Ovary (tissue), 9 donors: ENCODE data around the gene C16orf54. TPM values are rescaled to one million over a fixed set of nuclear protein-coding genes. Genes with fewer than 3 reads are reported as not detected.
"Not testable (repeated sequence)": the region's sequence is repeated elsewhere in the genome, so short reads cannot be mapped to it uniquely, and the experiment has no call there.

Experiments
- DNase-seq, 5 donors: peaks; one replicate each; pipeline ENCODE4 v3.0.0-alpha.2; 2019 to 2020
- H3K27ac ChIP-seq, 2 donors: fragments of 200-600 bp; one replicate each; pipeline versions ENCODE4 v1.5.1 to v1.8.0; 2019 to 2022
- H3K27me3 ChIP-seq: fragments of 200-600 bp; one replicate; pipeline ENCODE4 v1.8.0; 2022
- H3K36me3 ChIP-seq: fragments of 200-600 bp; sonication (generic); one replicate; pipeline ENCODE4 v1.5.1; 2019
- H3K4me1 ChIP-seq: one replicate; pipeline ENCODE4 v1.8.1; 2013; ENCODE audit warnings: mild to moderate bottlenecking, moderate library complexity; ENCODE audit not compliant: insufficient read depth
- H3K4me3 ChIP-seq: fragments of 200-600 bp; sonication (generic); one replicate; pipeline ENCODE4 v1.5.1; 2017
- H3K9me3 ChIP-seq, 2 donors: fragments of 200-600 bp in 1 of 2; sonication (generic) in 1 of 2; one replicate each; pipeline versions ENCODE4 v1.5.1 to v1.8.1; 2013 to 2019; ENCODE audit warnings: mild to moderate bottlenecking in 1 of 2, moderate library complexity in 1 of 2
- EP300 ChIP-seq: sonication (generic); formaldehyde crosslinking; IDR thresholded peaks from one replicate; pipeline ENCODE4 v1.6.1; 2017; ENCODE audit warnings: antibody characterized with exemption
- POLR2A ChIP-seq: fragments of 450-650 bp; IDR thresholded peaks from one replicate; pipeline ENCODE4 v1.6.1; 2017; ENCODE audit warnings: antibody characterized with exemption, mild to moderate bottlenecking, moderate library complexity
- WGBS, 3 donors: extraction: QIAGEN DNeasy Blood & Tissue Kit in 1 of 3; methylation state at CpG; one replicate each; pipeline versions ENCODE4 v1.1.5 to v1.1.7; 2013 to 2017; 5-methylcytosine and 5-hydroxymethylcytosine counted together
- intact Hi-C, 4 donors: fragments of 100-400 bp; cut with DNase I; formaldehyde crosslinking; loops; one replicate each; pipeline versions ENCODE4 v1.11.0 to v1.15.1; 2022 to 2023
- polyA plus RNA-seq, 2 donors: library from polyadenylated mRNA; stranded (reverse); fragments of 200-250 nt in 1 of 2; fragments of 350-450 nt in 1 of 2; fragmentation: Illumina TruSeq in 1 of 2; extraction: RNeasy Lipid Tissue Mini Kit (QIAGEN cat#74804) in 1 of 2; gene quantifications; one replicate each; pipeline ENCODE4 v1.2.3, GENCODE V29; 2013 to 2014
- total RNA-seq, 7 donors: library from RNA; depleted of rRNA in 2 of 7; stranded (reverse); fragments of >200 nt in 2 of 7; fragmentation: NEBNext Ultra II Directional in 3 of 7; extraction: Animal tissue kit (Norgen Biotek cat#: 25700) in 3 of 7; gene quantifications; one replicate each; pipeline versions ENCODE4 v1.1.0 to v1.2.4, GENCODE V29; 2016 to 2023
- TF ChIP-seq, protein P1 (sequence below), 3 donors: fragments of 450-650 bp in 2 of 3; fragments of 200-600 bp in 1 of 3; IDR thresholded peaks; one replicate each; pipeline versions ENCODE4 v1.5.1 to v1.8.0; 2016 to 2022; ENCODE audit warnings: antibody characterized with exemption in 3 of 3, mild to moderate bottlenecking in 1 of 3
- donor health status: DM: no; HTN: no; CAD: no; lungs with moderate emphysema.
- donor health status: DM: no; HTN: no; CAD: no.
- donor health status: Bipolar disorder and iron deficiency.
- donor health status: DM: yes; HTN: yes; CAD: no.
- donor health status: DM: no; HTN: no; CAD: no.
- donor health status: DM: yes; HTN: yes; CAD: no.

The C16orf54 gene
- total and polyA plus RNA-seq, 9 donors, result 0.12 to 1.7 (median 0.30) TPM

GRCh38 chr16:29714972-29715371, 30.8 kb downstream of the C16orf54 start:
- Histone ChIP-seq H3K4me1 (no peaks in the 10 kb centered on the region), H3K27ac (no peak overlapping the region), H3K9me3 (no peaks in the 10 kb centered on the region), H3K27me3 (no peaks in the 10 kb centered on the region), H3K4me3 (no peak overlapping the region), H3K36me3 (no peaks in the 10 kb centered on the region)
- 2 to 14% (median 8%) methylated on average over 1 of the region's 1 CpG for WGBS, 3 donors
- intact Hi-C loops, result no loop called here
- no peak for DNase-seq
- TF ChIP-seq, protein P1, sequence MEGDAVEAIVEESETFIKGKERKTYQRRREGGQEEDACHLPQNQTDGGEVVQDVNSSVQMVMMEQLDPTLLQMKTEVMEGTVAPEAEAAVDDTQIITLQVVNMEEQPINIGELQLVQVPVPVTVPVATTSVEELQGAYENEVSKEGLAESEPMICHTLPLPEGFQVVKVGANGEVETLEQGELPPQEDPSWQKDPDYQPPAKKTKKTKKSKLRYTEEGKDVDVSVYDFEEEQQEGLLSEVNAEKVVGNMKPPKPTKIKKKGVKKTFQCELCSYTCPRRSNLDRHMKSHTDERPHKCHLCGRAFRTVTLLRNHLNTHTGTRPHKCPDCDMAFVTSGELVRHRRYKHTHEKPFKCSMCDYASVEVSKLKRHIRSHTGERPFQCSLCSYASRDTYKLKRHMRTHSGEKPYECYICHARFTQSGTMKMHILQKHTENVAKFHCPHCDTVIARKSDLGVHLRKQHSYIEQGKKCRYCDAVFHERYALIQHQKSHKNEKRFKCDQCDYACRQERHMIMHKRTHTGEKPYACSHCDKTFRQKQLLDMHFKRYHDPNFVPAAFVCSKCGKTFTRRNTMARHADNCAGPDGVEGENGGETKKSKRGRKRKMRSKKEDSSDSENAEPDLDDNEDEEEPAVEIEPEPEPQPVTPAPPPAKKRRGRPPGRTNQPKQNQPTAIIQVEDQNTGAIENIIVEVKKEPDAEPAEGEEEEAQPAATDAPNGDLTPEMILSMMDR (IDR thresholded peaks at IDR 0.05), result no peak
- no peak for TF ChIP-seq POLR2A
- no peak for TF ChIP-seq EP300

GRCh38 chr16:29714396-29714795, 31.4 kb downstream of the C16orf54 start:
- WGBS, 3 donors, result 81 to 92% (median 87%) methylated on average over 2 of the region's 2 CpGs
- H3K4me1 ChIP-seq, result no peaks in the 10 kb centered on the region
- H3K9me3 ChIP-seq, result no peaks in the 10 kb centered on the region
- H3K27me3 ChIP-seq, result no peaks in the 10 kb centered on the region
- H3K36me3 ChIP-seq, result no peaks in the 10 kb centered on the region
- intact Hi-C loops, result no loop called here
- H3K27ac ChIP-seq, result no peak overlapping the region
- no peak overlapping the region for H3K4me3 ChIP-seq
- no peak for DNase-seq
- TF ChIP-seq EP300 (no peak), POLR2A (no peak)
- TF ChIP-seq, protein P1 (IDR thresholded peaks at IDR 0.05), result no peak

DNA sequence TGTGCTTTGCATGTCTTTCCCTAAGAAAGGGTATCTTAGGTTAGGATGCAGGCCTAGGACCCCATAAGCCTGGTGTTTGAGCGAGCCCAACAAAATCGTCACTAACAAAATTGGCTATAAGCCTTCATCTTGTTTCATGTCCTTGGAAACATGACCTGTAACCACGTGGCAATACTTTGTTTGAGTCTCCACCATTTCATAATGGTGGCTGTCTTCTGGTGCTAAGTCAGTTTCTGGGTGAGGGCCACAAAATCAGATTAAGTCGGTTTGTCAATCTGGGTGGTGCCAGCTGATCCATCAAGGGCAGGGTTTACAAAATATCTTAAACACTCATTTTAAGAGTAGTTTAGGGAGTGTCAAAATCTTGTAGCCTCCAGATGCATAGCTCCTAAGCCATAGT, 33.0 kb downstream of the C16orf54 start:
- Histone ChIP-seq H3K27ac (no peak overlapping the region), H3K27me3 (no peaks in the 10 kb centered on the region), H3K9me3 (no peaks in the 10 kb centered on the region), H3K4me1 (no peaks in the 10 kb centered on the region), H3K4me3 (no peak overlapping the region), H3K36me3 (no peaks in the 10 kb centered on the region)
- WGBS, 3 donors, result 55 to 64% (median 56%) methylated on average over 4 of the region's 4 CpGs
- intact Hi-C loops, result no loop called here
- TF ChIP-seq POLR2A, result no peak
- TF ChIP-seq, protein P1 (IDR thresholded peaks at IDR 0.05), result no peak
- no peak for TF ChIP-seq EP300
- DNase-seq, result no peak

DNA sequence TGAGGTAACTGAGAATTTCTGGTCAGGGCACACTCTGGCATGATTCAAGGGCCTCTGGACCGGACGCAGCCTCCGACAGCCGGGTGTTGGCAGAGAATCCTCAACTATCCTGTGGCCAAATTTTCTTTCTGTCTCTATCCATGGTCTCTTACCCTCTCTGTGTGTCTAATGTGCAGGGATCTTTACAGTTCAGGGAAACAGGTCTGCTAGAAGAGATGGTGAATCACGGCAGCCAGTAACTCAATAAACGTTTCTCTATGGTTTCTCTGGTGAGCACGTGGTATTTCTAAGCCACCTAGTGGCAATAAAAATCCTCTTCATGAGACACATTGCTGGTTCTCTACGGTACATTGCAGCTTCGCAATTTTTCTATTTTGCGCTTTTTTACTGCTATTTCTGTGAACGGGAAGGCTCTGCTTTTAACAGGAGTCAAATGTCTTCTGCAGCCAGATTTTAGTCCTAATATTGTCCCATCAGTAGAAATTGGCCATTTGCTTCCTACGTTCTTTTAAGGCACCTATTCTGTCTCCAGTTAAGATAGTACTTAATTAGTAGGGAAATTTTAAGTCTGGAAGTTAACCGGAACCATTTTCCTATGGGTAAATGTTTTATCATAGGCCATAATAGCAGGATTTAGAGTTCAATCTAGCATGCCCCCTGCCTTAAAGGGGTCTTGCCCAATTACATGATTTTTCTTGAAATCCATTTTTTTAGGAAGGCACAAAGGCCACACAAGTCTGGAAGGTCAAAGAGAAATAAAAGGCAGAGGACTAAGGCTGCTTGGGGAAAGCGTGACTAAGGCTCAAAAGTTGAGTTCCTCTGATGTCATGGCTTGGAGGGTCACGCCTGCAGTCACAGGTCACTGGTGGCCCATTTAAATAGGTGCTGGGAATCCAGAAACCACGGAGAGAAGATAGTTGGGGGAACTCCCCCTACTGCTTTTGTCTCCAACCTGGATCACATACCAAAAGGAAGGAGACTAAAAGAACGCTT, 35.3 kb downstream of the C16orf54 start:
- no peak overlapping the region for H3K27ac ChIP-seq
- DNase-seq, result peak in 1 of 5 donors; percentile 45
- intact Hi-C loops, result no loop called here
- no peaks in the 10 kb centered on the region for H3K27me3 ChIP-seq
- H3K36me3 ChIP-seq, result no peaks in the 10 kb centered on the region
- H3K9me3 ChIP-seq, result no peaks in the 10 kb centered on the region
- 27 to 30% (median 29%) methylated on average over 17 of the region's 17 CpGs for WGBS, 3 donors
- TF ChIP-seq, protein P1 (IDR thresholded peaks at IDR 0.05), result peak; percentile 32 to 81 (median 76)
- TF ChIP-seq POLR2A, result no peak
- H3K4me1 ChIP-seq, result no peaks in the 10 kb centered on the region
- no peak overlapping the region for H3K4me3 ChIP-seq

GRCh38 chr16:29709657-29710056, 36.1 kb downstream of the C16orf54 start:
- intact Hi-C loops, H3K36me3 ChIP-seq, H3K27ac ChIP-seq, H3K27me3 ChIP-seq, H3K4me3 ChIP-seq, H3K9me3 ChIP-seq, DNase-seq, H3K4me1 ChIP-seq: not testable (repeated sequence)
- 50 to 73% (median 58%) methylated on average over 6 of the region's 6 CpGs for WGBS, 3 donors
